HEK293 (cell line): ENCODE data around the gene HPSE.

Experiments
- CTCF ChIA-PET: fragments of 350-600 bp; formaldehyde crosslinking; extraction: SDS; loops from one replicate; lab custom pipeline; 2021; ENCODE audit warnings: antibody characterized with exemption; lab: Yijun Ruan, JAX
- POLR2A ChIA-PET: fragments of 300-600 bp; formaldehyde crosslinking; extraction: SDS; loops from one replicate; lab custom pipeline; 2020; ENCODE audit warnings: antibody characterized with exemption, inconsistent platforms; lab: Yijun Ruan, JAX
- H3K27ac ChIP-seq: fragments of 200-500 bp; sonication (Bioruptor generic); 2 replicates; pipeline ENCODE4 v1.5.1; 2014; ENCODE audit warnings: low read depth, low read length, control low read depth, inconsistent platforms; ENCODE audit errors: extremely low read depth
- H3K36me3 ChIP-seq, 2 experiments: fragments of 200-500 bp in 1 of 2; sonication (Bioruptor generic) in 1 of 2; 1 replicate in 1 of 2; 2 replicates in 1 of 2; pipeline ENCODE4 v1.5.1; 2014 to 2017; ENCODE audit warnings: inconsistent platforms in 2 of 2, low read length in 2 of 2; ENCODE audit not compliant: control insufficient read depth in 2 of 2, insufficient read depth in 1 of 2
- H3K4me1 ChIP-seq: fragments of 200-500 bp; sonication (Bioruptor generic); 2 replicates; pipeline ENCODE4 v1.5.1; 2014; ENCODE audit warnings: mild to moderate bottlenecking, low read length, inconsistent platforms; ENCODE audit not compliant: control insufficient read depth, insufficient read depth
- H3K4me3 ChIP-seq: 2 replicates; pipeline ENCODE4 v1.5.1; 2011; ENCODE audit warnings: low read depth, mild to moderate bottlenecking, control low read depth, low read length, moderate library complexity
- H3K9me3 ChIP-seq: fragments of 200-500 bp; sonication (Bioruptor generic); 2 replicates; pipeline ENCODE4 v1.5.1; 2014; ENCODE audit warnings: low read depth, low read length, inconsistent platforms; ENCODE audit not compliant: control insufficient read depth, insufficient read depth
- GLI2 ChIP-seq: fragments of 450-650 bp; formaldehyde crosslinking; IDR thresholded peaks from 2 replicates; pipeline ENCODE4; 2017; ENCODE audit warnings: missing biosample characterization, missing genetic modification characterization, low read depth, borderline replicate concordance
- HOXA7 ChIP-seq: sonication (generic); formaldehyde crosslinking; IDR thresholded peaks from 2 replicates; pipeline ENCODE4 v1.8.1; 2022; ENCODE audit warnings: missing genetic modification reagents, borderline replicate concordance
- MYNN ChIP-seq: fragments of 450-650 bp; formaldehyde crosslinking; IDR thresholded peaks from 2 replicates; pipeline ENCODE4 v1.5.1; 2016; ENCODE audit warnings: missing biosample characterization, missing genetic modification characterization, borderline replicate concordance
- RBAK ChIP-seq: fragments of 450-650 bp; formaldehyde crosslinking; IDR thresholded peaks from 2 replicates; pipeline ENCODE4 v1.5.1; 2016; ENCODE audit warnings: missing biosample characterization, missing genetic modification characterization
- SCRT1 ChIP-seq: fragments of 450-650 bp; formaldehyde crosslinking; IDR thresholded peaks from 2 replicates; pipeline ENCODE4 v1.5.1; 2016; ENCODE audit warnings: missing biosample characterization, missing genetic modification characterization, borderline replicate concordance
- SCRT2 ChIP-seq: fragments of 450-650 bp; formaldehyde crosslinking; IDR thresholded peaks from 2 replicates; pipeline ENCODE4 v1.5.1; 2016; ENCODE audit warnings: missing biosample characterization, missing genetic modification characterization
- SETDB1 ChIP-seq: IDR thresholded peaks from one replicate; pipeline ENCODE4 v1.6.1; 2017; ENCODE audit warnings: mild to moderate bottlenecking, low read length, moderate library complexity, mixed read lengths; ENCODE audit not compliant: insufficient read length
- ZBTB21 ChIP-seq: fragments of 450-650 bp; formaldehyde crosslinking; IDR thresholded peaks from 2 replicates; pipeline ENCODE4 v1.5.1; 2017; ENCODE audit warnings: missing biosample characterization, missing genetic modification characterization
- ZBTB8A ChIP-seq: fragments of 450-650 bp; formaldehyde crosslinking; IDR thresholded peaks from 2 replicates; pipeline ENCODE4 v1.5.1; 2016; ENCODE audit warnings: missing biosample characterization, missing genetic modification characterization
- ZNF112 ChIP-seq: fragments of 450-650 bp; formaldehyde crosslinking; IDR thresholded peaks from 2 replicates; pipeline ENCODE4 v1.5.0; 2017; ENCODE audit warnings: missing biosample characterization, missing genetic modification characterization
- ZNF132 ChIP-seq: fragments of 450-650 bp; formaldehyde crosslinking; IDR thresholded peaks from 2 replicates; pipeline ENCODE4 v1.5.1; 2017; ENCODE audit warnings: missing biosample characterization, missing genetic modification characterization, borderline replicate concordance
- ZNF133 ChIP-seq: fragments of 450-650 bp; formaldehyde crosslinking; IDR thresholded peaks from 2 replicates; pipeline ENCODE4 v1.5.1; 2016; ENCODE audit warnings: missing biosample characterization, missing genetic modification characterization
- ZNF138 ChIP-seq: fragments of 450-650 bp; formaldehyde crosslinking; IDR thresholded peaks from 2 replicates; pipeline ENCODE4 v1.5.1; 2016; ENCODE audit warnings: missing biosample characterization, missing genetic modification characterization, borderline replicate concordance
- ZNF140 ChIP-seq: fragments of 450-650 bp; formaldehyde crosslinking; IDR thresholded peaks from 2 replicates; pipeline ENCODE4 v1.5.1; 2016; ENCODE audit warnings: missing biosample characterization, missing genetic modification characterization
- ZNF155 ChIP-seq: fragments of 450-650 bp; formaldehyde crosslinking; IDR thresholded peaks from 2 replicates; pipeline ENCODE4 v1.5.1; 2016; ENCODE audit warnings: missing biosample characterization, missing genetic modification characterization
- ZNF184 ChIP-seq: fragments of 450-650 bp; IDR thresholded peaks from 2 replicates; pipeline ENCODE4 v1.5.1; 2018; ENCODE audit warnings: missing biosample characterization, mild to moderate bottlenecking, missing genetic modification characterization
- ZNF2 ChIP-seq: fragments of 450-650 bp; formaldehyde crosslinking; IDR thresholded peaks from 2 replicates; pipeline ENCODE4 v1.5.1; 2016; ENCODE audit warnings: missing biosample characterization, missing genetic modification characterization
- ZNF202 ChIP-seq: fragments of 450-650 bp; formaldehyde crosslinking; IDR thresholded peaks from 2 replicates; pipeline ENCODE4 v1.5.1; 2016; ENCODE audit warnings: missing biosample characterization, missing genetic modification characterization, borderline replicate concordance
- ZNF354C ChIP-seq: fragments of 450-650 bp; formaldehyde crosslinking; IDR thresholded peaks from 2 replicates; pipeline ENCODE4 v1.5.1; 2016; ENCODE audit warnings: missing biosample characterization, missing genetic modification characterization, low read depth, borderline replicate concordance
- ZNF416 ChIP-seq: fragments of 450-650 bp; formaldehyde crosslinking; IDR thresholded peaks from 2 replicates; pipeline ENCODE4 v1.5.1; 2016; ENCODE audit warnings: missing biosample characterization, missing genetic modification characterization
- ZNF510 ChIP-seq: fragments of 450-650 bp; formaldehyde crosslinking; IDR thresholded peaks from 2 replicates; pipeline ENCODE4 v1.5.1; 2018; ENCODE audit warnings: mild to moderate bottlenecking, missing genetic modification characterization, missing biosample characterization; ENCODE audit not compliant: insufficient replicate concordance
- ZNF529 ChIP-seq: fragments of 450-650 bp; formaldehyde crosslinking; IDR thresholded peaks from 2 replicates; pipeline ENCODE4 v1.5.1; 2017; ENCODE audit warnings: missing genetic modification characterization, missing biosample characterization; ENCODE audit not compliant: insufficient replicate concordance
- ZNF548 ChIP-seq: fragments of 450-650 bp; formaldehyde crosslinking; IDR thresholded peaks from 2 replicates; pipeline ENCODE4 v1.5.1; 2016; ENCODE audit warnings: missing biosample characterization, missing genetic modification characterization
- ZNF549 ChIP-seq: fragments of 450-650 bp; IDR thresholded peaks from 2 replicates; pipeline ENCODE4 v1.5.1; 2018; ENCODE audit warnings: missing biosample characterization, missing genetic modification characterization, mild to moderate bottlenecking, inconsistent platforms, moderate library complexity
- ZNF610 ChIP-seq: fragments of 450-650 bp; formaldehyde crosslinking; IDR thresholded peaks from 2 replicates; pipeline ENCODE4 v1.5.1; 2016; ENCODE audit warnings: missing biosample characterization, missing genetic modification characterization, borderline replicate concordance
- ZNF658 ChIP-seq: fragments of 450-650 bp; formaldehyde crosslinking; IDR thresholded peaks from 2 replicates; pipeline ENCODE4; 2016; ENCODE audit warnings: missing biosample characterization, missing genetic modification characterization
- ZNF660 ChIP-seq: fragments of 450-650 bp; IDR thresholded peaks from 2 replicates; pipeline ENCODE4 v1.5.1; 2018; ENCODE audit warnings: missing biosample characterization, mild to moderate bottlenecking, missing genetic modification characterization
- ZNF664 ChIP-seq: fragments of 450-650 bp; formaldehyde crosslinking; IDR thresholded peaks from 2 replicates; pipeline ENCODE4 v1.5.1; 2016; ENCODE audit warnings: missing biosample characterization, missing genetic modification characterization
- ZNF677 ChIP-seq: fragments of 450-650 bp; IDR thresholded peaks from 2 replicates; pipeline ENCODE4 v1.5.0; 2018; ENCODE audit warnings: missing biosample characterization, mild to moderate bottlenecking, missing genetic modification characterization, moderate library complexity
- TF ChIP-seq, protein P1 (sequence below): fragments of 450-650 bp; formaldehyde crosslinking; IDR thresholded peaks from 2 replicates; pipeline ENCODE4 v1.5.1; 2016; ENCODE audit warnings: missing biosample characterization, missing genetic modification characterization
- TF ChIP-seq, protein P2 (sequence below): fragments of 450-650 bp; formaldehyde crosslinking; IDR thresholded peaks from 2 replicates; pipeline ENCODE4 v1.5.1; 2016; ENCODE audit warnings: missing biosample characterization, missing genetic modification characterization

HPSE gene

DNA sequence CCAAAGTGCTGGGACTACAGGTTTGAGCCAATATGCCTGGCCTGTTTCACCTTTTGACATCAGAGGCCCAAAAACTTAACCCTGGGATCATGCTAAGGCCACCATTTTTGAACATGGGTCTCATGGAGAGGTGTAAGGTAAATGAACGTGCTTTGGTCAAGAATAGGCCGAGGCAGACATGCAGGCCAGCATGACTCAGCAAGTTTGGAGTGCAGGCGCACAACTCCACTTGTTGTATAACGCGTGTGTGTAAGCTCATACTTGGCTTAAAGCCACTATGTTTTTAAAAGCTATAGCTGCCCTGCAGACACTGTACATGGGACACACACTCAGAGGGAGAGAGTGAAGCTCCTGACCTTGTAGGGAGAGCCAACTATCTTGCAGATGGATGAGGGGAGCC lies 43.8 kb upstream of the HPSE start (continued):
- TF ChIP-seq ZNF2 (tag by site-specific recombination) (no peak), ZNF138 (tag by site-specific recombination) (no peak), ZNF529 (tag by site-specific recombination) (peak; percentile 81), ZNF202 (no peak), GLI2 (no peak), ZNF510 (tag by site-specific recombination) (peak; percentile 27), SCRT1 (tag by site-specific recombination) (peak; percentile 81), RBAK (tag by site-specific recombination) (peak; percentile 70; the same call in 1 of the 2 replicates), HOXA7 (CRISPR knock-in tag) (no peak), ZNF416 (tag by site-specific recombination) (peak; percentile 51; the same call in 1 of the 2 replicates), ZNF677 (0 out of 2 replicates have a peak, but pooled peaks have one; percentile 15), ZBTB8A (tag by site-specific recombination) (no peak), ZNF184 (tag by site-specific recombination) (0 out of 2 replicates have a peak, but pooled peaks have one; percentile 66), ZBTB21 (tag by site-specific recombination) (no peak), MYNN (tag by site-specific recombination) (no peak), ZNF155 (tag by site-specific recombination) (no peak), ZNF610 (tag by site-specific recombination) (peak; percentile 76), ZNF549 (tag by site-specific recombination) (peak; percentile 68), SETDB1 (peak; percentile 98), ZNF548 (tag by site-specific recombination) (no peak), ZNF133 (tag by site-specific recombination) (0 out of 2 replicates have a peak, but pooled peaks have one; percentile 22), ZNF664 (tag by site-specific recombination) (no peak), SCRT2 (tag by site-specific recombination) (peak; percentile 87), ZNF112 (tag by site-specific recombination) (0 out of 2 replicates have a peak, but pooled peaks have one; percentile 17), ZNF140 (tag by site-specific recombination) (0 out of 2 replicates have a peak, but pooled peaks have one; percentile 22)
- TF ChIP-seq, protein P1, sequence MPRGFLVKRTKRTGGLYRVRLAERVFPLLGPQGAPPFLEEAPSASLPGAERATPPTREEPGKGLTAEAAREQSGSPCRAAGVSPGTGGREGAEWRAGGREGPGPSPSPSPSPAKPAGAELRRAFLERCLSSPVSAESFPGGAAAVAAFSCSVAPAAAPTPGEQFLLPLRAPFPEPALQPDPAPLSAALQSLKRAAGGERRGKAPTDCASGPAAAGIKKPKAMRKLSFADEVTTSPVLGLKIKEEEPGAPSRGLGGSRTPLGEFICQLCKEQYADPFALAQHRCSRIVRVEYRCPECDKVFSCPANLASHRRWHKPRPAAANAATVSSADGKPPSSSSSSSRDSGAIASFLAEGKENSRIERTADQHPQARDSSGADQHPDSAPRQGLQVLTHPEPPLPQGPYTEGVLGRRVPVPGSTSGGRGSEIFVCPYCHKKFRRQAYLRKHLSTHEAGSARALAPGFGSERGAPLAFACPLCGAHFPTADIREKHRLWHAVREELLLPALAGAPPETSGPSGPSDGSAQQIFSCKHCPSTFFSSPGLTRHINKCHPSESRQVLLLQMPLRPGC (tag by site-specific recombination): no peak
- TF ChIP-seq, protein P2, sequence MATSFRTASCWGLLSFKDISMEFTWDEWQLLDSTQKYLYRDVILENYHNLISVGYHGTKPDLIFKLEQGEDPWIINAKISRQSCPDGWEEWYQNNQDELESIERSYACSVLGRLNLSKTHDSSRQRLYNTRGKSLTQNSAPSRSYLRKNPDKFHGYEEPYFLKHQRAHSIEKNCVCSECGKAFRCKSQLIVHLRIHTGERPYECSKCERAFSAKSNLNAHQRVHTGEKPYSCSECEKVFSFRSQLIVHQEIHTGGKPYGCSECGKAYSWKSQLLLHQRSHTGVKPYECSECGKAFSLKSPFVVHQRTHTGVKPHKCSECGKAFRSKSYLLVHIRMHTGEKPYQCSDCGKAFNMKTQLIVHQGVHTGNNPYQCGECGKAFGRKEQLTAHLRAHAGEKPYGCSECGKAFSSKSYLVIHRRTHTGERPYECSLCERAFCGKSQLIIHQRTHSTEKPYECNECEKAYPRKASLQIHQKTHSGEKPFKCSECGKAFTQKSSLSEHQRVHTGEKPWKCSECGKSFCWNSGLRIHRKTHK: peak; percentile 60

DNA sequence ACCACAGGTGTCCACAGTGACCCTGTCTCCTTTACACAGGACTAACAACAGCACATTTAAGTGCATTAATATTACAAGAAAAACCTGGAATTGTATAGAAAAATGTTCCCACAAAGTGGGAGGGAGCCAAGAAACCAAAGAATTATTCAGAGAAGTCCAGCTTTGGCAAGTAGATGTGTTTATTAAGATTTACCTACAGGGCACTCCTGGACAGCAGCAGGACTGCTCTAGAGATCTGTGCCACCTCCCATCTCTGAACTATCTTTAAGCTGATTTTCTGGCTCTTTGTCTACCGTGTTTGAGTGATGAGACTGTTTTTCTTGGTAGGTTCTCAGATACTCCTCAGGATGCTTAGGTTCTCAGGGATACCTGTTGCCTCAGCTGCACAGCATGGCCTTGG lies 38.3 kb upstream of the HPSE start:
- Histone ChIP-seq H3K4me1 (no peaks in the 10 kb centered on the region), H3K9me3 (no peaks in the 10 kb centered on the region), H3K4me3 (no peak overlapping the region), H3K36me3 (no peaks in the 10 kb centered on the region), H3K27ac (no peak overlapping the region)
- TF ChIP-seq SCRT2 (tag by site-specific recombination): peak; percentile 64
- no peak for TF ChIP-seq ZNF660 (tag by site-specific recombination)
- TF ChIP-seq ZNF132 (tag by site-specific recombination): no peak
- no peak for TF ChIP-seq ZNF354C
- no peak for TF ChIP-seq ZNF658 (tag by site-specific recombination)
- 0 out of 2 replicates have a peak, but pooled peaks have one; percentile 11 for TF ChIP-seq SCRT1 (tag by site-specific recombination)
- ChIA-PET CTCF (interaction anchor here (0.9 kb wide), 1 partner anchor 10 kb away, joined by 3 read pairs; no protein-coding TSS in a partner anchor), POLR2A (no interaction called here)
